ENCODE data around the gene ERICH4.
A peak's percentile ranks its signal among the peaks of the same experiment; 100 is the strongest.
"Not testable (repeated sequence)": the region's sequence is repeated elsewhere in the genome, so short reads cannot be mapped to it uniquely, and the experiment has no call there.

ERICH4 gene

GRCh38 chr19:41479757-41480191 lies 36.8 kb downstream of the ERICH4 start:
- DNase-seq (ENCODE audit: low read depth) = peak; percentile 64
- TF ChIP-seq, protein P1, sequence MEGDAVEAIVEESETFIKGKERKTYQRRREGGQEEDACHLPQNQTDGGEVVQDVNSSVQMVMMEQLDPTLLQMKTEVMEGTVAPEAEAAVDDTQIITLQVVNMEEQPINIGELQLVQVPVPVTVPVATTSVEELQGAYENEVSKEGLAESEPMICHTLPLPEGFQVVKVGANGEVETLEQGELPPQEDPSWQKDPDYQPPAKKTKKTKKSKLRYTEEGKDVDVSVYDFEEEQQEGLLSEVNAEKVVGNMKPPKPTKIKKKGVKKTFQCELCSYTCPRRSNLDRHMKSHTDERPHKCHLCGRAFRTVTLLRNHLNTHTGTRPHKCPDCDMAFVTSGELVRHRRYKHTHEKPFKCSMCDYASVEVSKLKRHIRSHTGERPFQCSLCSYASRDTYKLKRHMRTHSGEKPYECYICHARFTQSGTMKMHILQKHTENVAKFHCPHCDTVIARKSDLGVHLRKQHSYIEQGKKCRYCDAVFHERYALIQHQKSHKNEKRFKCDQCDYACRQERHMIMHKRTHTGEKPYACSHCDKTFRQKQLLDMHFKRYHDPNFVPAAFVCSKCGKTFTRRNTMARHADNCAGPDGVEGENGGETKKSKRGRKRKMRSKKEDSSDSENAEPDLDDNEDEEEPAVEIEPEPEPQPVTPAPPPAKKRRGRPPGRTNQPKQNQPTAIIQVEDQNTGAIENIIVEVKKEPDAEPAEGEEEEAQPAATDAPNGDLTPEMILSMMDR (IDR thresholded peaks at IDR 0.05; ENCODE audit: low read length, missing control alignments) = no peak
- H3K4me3 ChIP-seq (replicated peaks; ENCODE audit: low read depth, low read length) = no peak overlapping the region

GRCh38 chr19:41480336-41480735 lies 37.4 kb downstream of the ERICH4 start:
- H3K4me3 ChIP-seq (replicated peaks; ENCODE audit: low read depth, low read length) = no peak overlapping the region
- TF ChIP-seq, protein P1 (IDR thresholded peaks at IDR 0.05; ENCODE audit: low read length, missing control alignments) = no peak
- DNase-seq (ENCODE audit: low read depth) = no peak

DNA sequence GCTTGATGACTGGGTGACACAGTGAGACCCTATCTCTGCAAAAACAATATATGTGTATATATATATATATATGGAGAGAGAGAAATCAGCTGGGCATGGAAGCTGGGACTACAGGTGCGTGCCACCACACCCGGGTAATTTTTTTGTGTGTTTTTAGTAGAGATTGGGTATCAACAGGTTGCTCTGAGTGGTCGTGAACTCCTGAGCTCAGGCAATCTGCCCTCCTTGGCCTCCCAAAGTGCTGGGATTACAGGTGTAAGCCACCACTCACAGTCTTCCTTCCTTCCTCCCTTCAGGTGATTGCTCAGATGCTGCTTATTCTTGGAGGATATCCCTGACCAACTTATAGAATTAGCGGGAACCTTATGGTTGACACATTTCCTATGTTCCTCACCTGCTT lies 41.9 kb downstream of the ERICH4 start:
- H3K4me3 ChIP-seq (replicated peaks; ENCODE audit: low read depth, low read length) = no peak overlapping the region
- TF ChIP-seq, protein P1 (IDR thresholded peaks at IDR 0.05; ENCODE audit: low read length, missing control alignments) = no peak

DNA sequence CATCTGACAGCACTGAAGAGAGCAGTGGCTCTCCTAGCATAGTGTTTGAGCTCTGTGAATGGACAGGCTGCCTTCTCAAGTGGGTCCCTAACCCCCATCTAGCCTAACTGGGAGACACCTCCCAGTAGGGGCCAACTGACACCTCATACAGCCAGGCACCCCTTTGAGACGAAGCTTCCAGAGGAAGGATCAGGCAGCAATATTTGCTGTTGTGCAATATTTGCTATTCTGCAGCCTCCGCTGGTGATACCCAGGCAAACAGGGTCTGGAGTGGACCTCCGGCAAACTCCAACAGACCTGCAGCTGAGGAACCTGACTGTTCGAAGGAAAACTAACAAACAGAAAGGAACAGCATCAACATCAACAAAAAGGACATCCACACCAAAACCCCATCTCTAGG lies 44.0 kb downstream of the ERICH4 start:
- not testable (repeated sequence) for DNase-seq (ENCODE audit: low read depth); H3K4me3 ChIP-seq (replicated peaks; ENCODE audit: low read depth, low read length)

More for the DNA sequence above, 41.9 kb downstream of the ERICH4 start:
- no peak for DNase-seq (ENCODE audit: low read depth)

- no peak overlapping the region for H3K4me3 ChIP-seq (replicated peaks; ENCODE audit: low read depth, low read length)
- TF ChIP-seq, protein P1 (IDR thresholded peaks at IDR 0.05; ENCODE audit: low read length, missing control alignments) = no peak
- no peak for DNase-seq (ENCODE audit: low read depth)
Observed at GRCh38 chr19:41492843-41493242, 49.9 kb downstream of the ERICH4 start.

Data from fibroblast of pulmonary artery (primary cell).